ENCODE data around the gene ZFP90. TPM values are rescaled to one million over a fixed set of nuclear protein-coding genes. Genes with fewer than 3 reads are reported as not detected.

The ZFP90 gene
- total and polyA plus RNA-seq, 9 of the 15 experiments (the other 6 are each of a cell fraction or from before 2014, with no cell fraction given), result 0.66 to 2.9 (median 2.3) TPM

DNA sequence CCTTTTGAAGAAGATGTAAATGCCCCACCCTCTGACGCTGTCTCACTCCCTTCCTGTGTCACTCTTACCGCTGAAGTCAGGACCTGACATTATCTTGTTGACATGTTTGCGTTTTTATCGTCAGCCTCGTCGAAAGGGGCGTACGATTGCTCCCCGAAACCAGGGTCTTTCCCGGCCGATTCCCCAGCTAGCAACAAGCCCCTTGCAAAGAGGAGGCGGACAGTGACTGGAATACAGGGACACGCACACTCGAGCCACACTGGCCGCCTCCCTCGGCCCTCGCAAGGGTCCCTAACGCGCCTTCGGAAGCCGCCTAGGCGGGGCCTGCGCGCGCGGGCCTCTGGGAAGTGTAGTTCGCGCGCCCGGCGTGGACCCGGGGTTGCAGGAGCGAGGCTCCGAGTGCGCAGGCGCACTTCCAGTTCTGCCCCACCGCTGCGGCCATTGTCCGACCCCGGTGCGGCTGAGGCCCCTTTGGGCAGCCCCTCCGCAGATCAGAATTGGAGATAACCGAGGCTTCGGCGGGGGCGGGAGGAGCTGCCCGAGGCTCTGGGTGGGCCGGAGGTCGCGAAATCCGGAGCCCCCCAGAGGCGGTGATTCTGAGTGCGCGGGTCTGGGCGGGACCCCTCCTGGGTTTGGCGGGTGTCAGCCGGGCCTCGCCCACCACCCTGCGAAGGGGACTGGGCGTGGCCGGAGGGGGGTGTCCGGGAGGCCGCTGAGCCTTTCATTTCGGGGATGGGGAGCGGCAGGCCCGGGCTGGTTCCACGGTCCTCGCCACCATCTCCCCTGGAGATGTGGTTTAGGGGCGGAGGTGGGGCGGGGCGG is at the start of gene ZFP90 (continued):
- TF ChIP-seq HDAC2 (IDR thresholded peaks at IDR 0.05) (no peak), ATF7 (IDR thresholded peaks at IDR 0.05) (no peak; the same call in 1 of the 2 replicates), RBM22 (IDR thresholded peaks at IDR 0.05; ENCODE audit: low read depth, low read length, poor library complexity, severe bottlenecking) (no peak), U2AF1 (optimal IDR thresholded peaks at IDR 0.05; ENCODE audit: low read depth, low read length) (no peak), ZNF133 (CRISPR knock-in tag; IDR thresholded peaks at IDR 0.05) (no peak), RFX5 (IDR thresholded peaks at IDR 0.05; ENCODE audit: low read depth, low read length) (no peak), ZSCAN29 (IDR thresholded peaks at IDR 0.05) (no peak), KDM5B (IDR thresholded peaks at IDR 0.05; ENCODE audit: insufficient replicate concordance, low read depth, low read length) (no peak), EGR1 (conservative IDR thresholded peaks at IDR 0.05) (no peak), RAD21 (CRISPR knock-in tag; conservative IDR thresholded peaks at IDR 0.05 in 1 of 2, IDR thresholded peaks at IDR 0.05 in 1 of 2) (no peak), BACH1 (tag; IDR thresholded peaks at IDR 0.05) (no peak)
- TF ChIP-seq, protein P1, sequence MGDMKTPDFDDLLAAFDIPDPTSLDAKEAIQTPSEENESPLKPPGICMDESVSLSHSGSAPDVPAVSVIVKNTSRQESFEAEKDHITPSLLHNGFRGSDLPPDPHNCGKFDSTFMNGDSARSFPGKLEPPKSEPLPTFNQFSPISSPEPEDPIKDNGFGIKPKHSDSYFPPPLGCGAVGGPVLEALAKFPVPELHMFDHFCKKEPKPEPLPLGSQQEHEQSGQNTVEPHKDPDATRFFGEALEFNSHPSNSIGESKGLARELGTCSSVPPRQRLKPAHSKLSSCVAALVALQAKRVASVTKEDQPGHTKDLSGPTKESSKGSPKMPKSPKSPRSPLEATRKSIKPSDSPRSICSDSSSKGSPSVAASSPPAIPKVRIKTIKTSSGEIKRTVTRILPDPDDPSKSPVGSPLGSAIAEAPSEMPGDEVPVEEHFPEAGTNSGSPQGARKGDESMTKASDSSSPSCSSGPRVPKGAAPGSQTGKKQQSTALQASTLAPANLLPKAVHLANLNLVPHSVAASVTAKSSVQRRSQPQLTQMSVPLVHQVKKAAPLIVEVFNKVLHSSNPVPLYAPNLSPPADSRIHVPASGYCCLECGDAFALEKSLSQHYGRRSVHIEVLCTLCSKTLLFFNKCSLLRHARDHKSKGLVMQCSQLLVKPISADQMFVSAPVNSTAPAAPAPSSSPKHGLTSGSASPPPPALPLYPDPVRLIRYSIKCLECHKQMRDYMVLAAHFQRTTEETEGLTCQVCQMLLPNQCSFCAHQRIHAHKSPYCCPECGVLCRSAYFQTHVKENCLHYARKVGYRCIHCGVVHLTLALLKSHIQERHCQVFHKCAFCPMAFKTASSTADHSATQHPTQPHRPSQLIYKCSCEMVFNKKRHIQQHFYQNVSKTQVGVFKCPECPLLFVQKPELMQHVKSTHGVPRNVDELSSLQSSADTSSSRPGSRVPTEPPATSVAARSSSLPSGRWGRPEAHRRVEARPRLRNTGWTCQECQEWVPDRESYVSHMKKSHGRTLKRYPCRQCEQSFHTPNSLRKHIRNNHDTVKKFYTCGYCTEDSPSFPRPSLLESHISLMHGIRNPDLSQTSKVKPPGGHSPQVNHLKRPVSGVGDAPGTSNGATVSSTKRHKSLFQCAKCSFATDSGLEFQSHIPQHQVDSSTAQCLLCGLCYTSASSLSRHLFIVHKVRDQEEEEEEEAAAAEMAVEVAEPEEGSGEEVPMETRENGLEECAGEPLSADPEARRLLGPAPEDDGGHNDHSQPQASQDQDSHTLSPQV (IDR thresholded peaks at IDR 0.05), result no peak

Data from K562 (cell line).